ENCODE measurements around the gene TMIGD1. TPM values are rescaled to one million over a fixed set of nuclear protein-coding genes. Genes with fewer than 3 reads are reported as not detected.

The TMIGD1 gene
- total and polyA plus RNA-seq, 2 of the 13 experiments (the other 11 are each of a cell fraction or from before 2014, with no cell fraction given): not detected

DNA sequence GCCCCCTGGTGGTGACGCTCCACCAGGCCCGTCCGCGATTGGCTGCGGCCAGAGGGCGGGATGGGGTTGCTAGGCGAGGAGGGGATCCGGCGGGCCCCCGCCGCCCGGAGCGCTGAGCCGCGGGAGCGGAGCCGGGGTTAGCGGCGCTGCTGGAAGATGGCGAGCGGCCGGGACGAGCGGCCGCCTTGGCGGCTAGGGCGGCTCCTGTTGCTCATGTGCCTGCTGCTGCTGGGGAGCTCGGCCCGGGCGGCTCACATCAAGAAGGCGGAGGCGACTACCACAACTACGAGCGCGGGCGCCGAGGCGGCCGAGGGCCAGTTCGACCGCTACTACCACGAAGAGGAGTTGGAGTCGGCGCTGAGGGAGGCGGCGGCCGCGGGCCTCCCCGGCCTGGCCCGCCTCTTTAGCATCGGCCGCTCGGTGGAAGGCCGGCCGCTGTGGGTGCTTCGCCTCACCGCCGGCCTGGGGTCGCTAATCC lies 45.0 kb upstream of the TMIGD1 start, which contains the start of gene CPD (continued):
- TF ChIP-seq, protein P1, sequence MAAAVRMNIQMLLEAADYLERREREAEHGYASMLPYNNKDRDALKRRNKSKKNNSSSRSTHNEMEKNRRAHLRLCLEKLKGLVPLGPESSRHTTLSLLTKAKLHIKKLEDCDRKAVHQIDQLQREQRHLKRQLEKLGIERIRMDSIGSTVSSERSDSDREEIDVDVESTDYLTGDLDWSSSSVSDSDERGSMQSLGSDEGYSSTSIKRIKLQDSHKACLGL (CRISPR knock-in tag; IDR thresholded peaks at IDR 0.05): peak; percentile 75
- TF ChIP-seq RBAK (CRISPR knock-in tag; IDR thresholded peaks at IDR 0.05): no peak
- no peak for TF ChIP-seq NONO (IDR thresholded peaks at IDR 0.05)
- TF ChIP-seq NONO (CRISPR knock-in tag; conservative IDR thresholded peaks at IDR 0.05): peak; percentile 58; the same call in 1 of the 2 replicates
- peak; percentile 97 for TF ChIP-seq RFXAP (CRISPR knock-in tag; IDR thresholded peaks at IDR 0.05; ENCODE audit: borderline replicate concordance)
- 0 out of 2 replicates have a peak, but pooled peaks have one; percentile 54 for TF ChIP-seq GATA4 (IDR thresholded peaks at IDR 0.05; ENCODE audit: borderline replicate concordance, low read depth)
- TF ChIP-seq KLF16 (CRISPR knock-in tag; IDR thresholded peaks at IDR 0.05): peak in 1 of 2 experiments; percentile 30; a peak in 1 of 4 replicates
- TF ChIP-seq PHF8 (CRISPR knock-in tag; IDR thresholded peaks at IDR 0.05): peak; percentile 81
- TF ChIP-seq ZSCAN31 (CRISPR knock-in tag; IDR thresholded peaks at IDR 0.05; ENCODE audit: low read depth): peak; percentile 7; the same call in 1 of the 2 replicates
- 0 out of 2 replicates have a peak, but pooled peaks have one; percentile 48 for TF ChIP-seq SMAD3 (CRISPR knock-in tag; IDR thresholded peaks at IDR 0.05)
- no peak for TF ChIP-seq ZNF30 (CRISPR knock-in tag; IDR thresholded peaks at IDR 0.05)
- no peak for TF ChIP-seq ZNF468 (CRISPR knock-in tag; IDR thresholded peaks at IDR 0.05)
- TF ChIP-seq NFYB (CRISPR knock-in tag; IDR thresholded peaks at IDR 0.05): peak; percentile 83
- TF ChIP-seq ZNF788 (CRISPR knock-in tag; IDR thresholded peaks at IDR 0.05; ENCODE audit: borderline replicate concordance): peak; percentile 69; the same call in 1 of the 2 replicates
- TF ChIP-seq RFX1 (IDR thresholded peaks at IDR 0.05): peak; percentile 76
- TF ChIP-seq MED8 (CRISPR knock-in tag; IDR thresholded peaks at IDR 0.05; ENCODE audit: insufficient replicate concordance): peak; percentile 42
- TF ChIP-seq PAX8 (CRISPR knock-in tag; IDR thresholded peaks at IDR 0.05; ENCODE audit: borderline replicate concordance): no peak
- no peak for TF ChIP-seq ZNF260 (CRISPR knock-in tag; IDR thresholded peaks at IDR 0.05; ENCODE audit: borderline replicate concordance, low read depth)
- peak; percentile 95 for TF ChIP-seq ZSCAN20 (CRISPR knock-in tag; IDR thresholded peaks at IDR 0.05; ENCODE audit: borderline replicate concordance)
- TF ChIP-seq ZNF709 (CRISPR knock-in tag; IDR thresholded peaks at IDR 0.05): 0 out of 2 replicates have a peak, but pooled peaks have one; percentile 6
- peak; percentile 81 for TF ChIP-seq RFX5 (IDR thresholded peaks at IDR 0.05; ENCODE audit: low read depth, low read length)
- no peak for TF ChIP-seq PHB2 (IDR thresholded peaks at IDR 0.05; ENCODE audit: partially characterized antibody)
- TF ChIP-seq SOX13 (IDR thresholded peaks at IDR 0.05): no peak
- 0 out of 4 replicates have a peak, but pooled peaks of 1 of the 2 experiments have one; percentile 20 for TF ChIP-seq SOX13 (CRISPR knock-in tag; conservative IDR thresholded peaks at IDR 0.05 in 1 of 2, IDR thresholded peaks at IDR 0.05 in 1 of 2)
- 0 out of 2 replicates have a peak, but pooled peaks have one; percentile 35 for TF ChIP-seq ZNF501 (CRISPR knock-in tag; IDR thresholded peaks at IDR 0.05)
- TF ChIP-seq ZNF644 (CRISPR knock-in tag; IDR thresholded peaks at IDR 0.05; ENCODE audit: low read depth): no peak
- peak; percentile 53 for TF ChIP-seq FOXA3 (CRISPR knock-in tag; IDR thresholded peaks at IDR 0.05)
- TF ChIP-seq, protein P2, sequence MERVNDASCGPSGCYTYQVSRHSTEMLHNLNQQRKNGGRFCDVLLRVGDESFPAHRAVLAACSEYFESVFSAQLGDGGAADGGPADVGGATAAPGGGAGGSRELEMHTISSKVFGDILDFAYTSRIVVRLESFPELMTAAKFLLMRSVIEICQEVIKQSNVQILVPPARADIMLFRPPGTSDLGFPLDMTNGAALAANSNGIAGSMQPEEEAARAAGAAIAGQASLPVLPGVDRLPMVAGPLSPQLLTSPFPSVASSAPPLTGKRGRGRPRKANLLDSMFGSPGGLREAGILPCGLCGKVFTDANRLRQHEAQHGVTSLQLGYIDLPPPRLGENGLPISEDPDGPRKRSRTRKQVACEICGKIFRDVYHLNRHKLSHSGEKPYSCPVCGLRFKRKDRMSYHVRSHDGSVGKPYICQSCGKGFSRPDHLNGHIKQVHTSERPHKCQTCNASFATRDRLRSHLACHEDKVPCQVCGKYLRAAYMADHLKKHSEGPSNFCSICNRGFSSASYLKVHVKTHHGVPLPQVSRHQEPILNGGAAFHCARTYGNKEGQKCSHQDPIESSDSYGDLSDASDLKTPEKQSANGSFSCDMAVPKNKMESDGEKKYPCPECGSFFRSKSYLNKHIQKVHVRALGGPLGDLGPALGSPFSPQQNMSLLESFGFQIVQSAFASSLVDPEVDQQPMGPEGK (CRISPR knock-in tag; IDR thresholded peaks at IDR 0.05): peak; percentile 94
- TF ChIP-seq ZNF720 (CRISPR knock-in tag; IDR thresholded peaks at IDR 0.05): no peak
- 0 out of 2 replicates have a peak, but pooled peaks have one; percentile 55 for TF ChIP-seq TSC22D2 (CRISPR knock-in tag; IDR thresholded peaks at IDR 0.05; ENCODE audit: borderline replicate concordance)
- TF ChIP-seq BHLHE40 (IDR thresholded peaks at IDR 0.05; ENCODE audit: low read length): peak; percentile 6; the same call in 1 of the 2 replicates
- TF ChIP-seq TAF1 (CRISPR knock-in tag; IDR thresholded peaks at IDR 0.05): peak; percentile 90
- 0 out of 2 replicates have a peak, but pooled peaks have one; percentile 1 for TF ChIP-seq ZNF543 (CRISPR knock-in tag; IDR thresholded peaks at IDR 0.05)
